ENCODE results near the gene ERBB4. TPM values are rescaled to one million over a fixed set of nuclear protein-coding genes. Genes with fewer than 3 reads are reported as not detected.

ERBB4 gene
- total RNA-seq, 1 donor from 2014 or later: 1.2 TPM

DNA sequence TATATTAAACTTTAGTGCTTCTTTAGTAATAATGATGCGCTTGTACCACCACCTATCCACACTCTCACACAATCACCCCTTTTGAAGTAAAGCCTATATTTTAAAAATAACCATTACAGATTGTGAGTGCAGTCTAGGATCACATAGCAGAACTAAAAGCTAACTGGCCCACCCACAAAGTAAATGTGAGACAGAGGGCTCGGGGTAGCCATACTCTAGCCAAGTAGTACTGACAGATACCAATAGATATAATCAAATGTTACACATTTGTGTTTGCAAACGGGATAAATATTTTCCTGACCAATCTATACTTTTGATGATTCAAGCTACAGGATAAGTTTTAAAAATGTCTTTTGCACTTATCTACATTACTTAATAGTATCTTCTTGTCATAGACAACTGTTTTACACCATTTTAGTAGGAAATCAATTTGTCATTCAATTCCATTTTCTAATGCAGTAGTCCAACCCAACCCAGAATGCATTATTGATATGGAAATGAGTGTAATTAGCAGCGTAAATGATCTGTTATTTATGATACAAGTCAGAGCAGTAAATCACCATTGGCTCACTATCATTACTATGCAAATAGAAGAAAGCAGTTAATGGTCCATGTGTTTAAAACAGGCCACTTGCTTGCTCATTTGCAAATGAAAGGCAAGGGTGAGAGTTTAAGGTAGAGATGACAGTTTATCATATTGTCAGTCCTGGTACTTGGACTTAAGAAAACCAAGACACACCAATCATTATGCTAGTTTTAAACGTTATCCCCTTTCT is 111.8 kb downstream of the ERBB4 start:
- no peaks in the 10 kb centered on the region for H3K79me2 ChIP-seq (ENCODE audit: insufficient read depth, low read length)
- Mint-ChIP-seq H3K9me3 (ENCODE audit: unreplicated experiment) (peaks cover 1% of the 10 kb centered on the region), H3K27me3 (ENCODE audit: low read depth, unreplicated experiment) (no peaks in the 10 kb centered on the region), H3K36me3 (ENCODE audit: low read depth, unreplicated experiment) (no peaks in the 10 kb centered on the region), H3K27ac (ENCODE audit: unreplicated experiment) (no peak overlapping the region), H3K4me3 (ENCODE audit: unreplicated experiment) (no peak overlapping the region), H3K4me1 (ENCODE audit: low read depth, unreplicated experiment) (peaks cover 3% of the 10 kb centered on the region)
- H2AFZ ChIP-seq (ENCODE audit: low read depth, low read length): no peak overlapping the region
- H3K27ac ChIP-seq (ENCODE audit: low read depth, low read length): no peak overlapping the region
- H3K9me3 ChIP-seq (ENCODE audit: insufficient read depth, low read depth, low read length): no peaks in the 10 kb centered on the region
- H3K27me3 ChIP-seq (ENCODE audit: insufficient read depth, low read length): no peaks in the 10 kb centered on the region
- H3K4me3 ChIP-seq (ENCODE audit: insufficient read depth, low read depth, low read length): no peak overlapping the region
- H3K4me1 ChIP-seq (ENCODE audit: insufficient read depth, low read length): no peaks in the 10 kb centered on the region
- TF ChIP-seq EZH2 (IDR thresholded peaks at IDR 0.05; ENCODE audit: insufficient read depth, low read length): no peak
- TF ChIP-seq, protein P1, sequence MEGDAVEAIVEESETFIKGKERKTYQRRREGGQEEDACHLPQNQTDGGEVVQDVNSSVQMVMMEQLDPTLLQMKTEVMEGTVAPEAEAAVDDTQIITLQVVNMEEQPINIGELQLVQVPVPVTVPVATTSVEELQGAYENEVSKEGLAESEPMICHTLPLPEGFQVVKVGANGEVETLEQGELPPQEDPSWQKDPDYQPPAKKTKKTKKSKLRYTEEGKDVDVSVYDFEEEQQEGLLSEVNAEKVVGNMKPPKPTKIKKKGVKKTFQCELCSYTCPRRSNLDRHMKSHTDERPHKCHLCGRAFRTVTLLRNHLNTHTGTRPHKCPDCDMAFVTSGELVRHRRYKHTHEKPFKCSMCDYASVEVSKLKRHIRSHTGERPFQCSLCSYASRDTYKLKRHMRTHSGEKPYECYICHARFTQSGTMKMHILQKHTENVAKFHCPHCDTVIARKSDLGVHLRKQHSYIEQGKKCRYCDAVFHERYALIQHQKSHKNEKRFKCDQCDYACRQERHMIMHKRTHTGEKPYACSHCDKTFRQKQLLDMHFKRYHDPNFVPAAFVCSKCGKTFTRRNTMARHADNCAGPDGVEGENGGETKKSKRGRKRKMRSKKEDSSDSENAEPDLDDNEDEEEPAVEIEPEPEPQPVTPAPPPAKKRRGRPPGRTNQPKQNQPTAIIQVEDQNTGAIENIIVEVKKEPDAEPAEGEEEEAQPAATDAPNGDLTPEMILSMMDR (IDR thresholded peaks at IDR 0.05; ENCODE audit: insufficient read depth, low read depth, low read length): no peak
- H4K20me1 ChIP-seq (ENCODE audit: insufficient read depth, low read length): no peaks in the 10 kb centered on the region
- H3K9ac ChIP-seq (ENCODE audit: low read length): no peak overlapping the region
- DNase-seq (ENCODE audit: low read depth) (no peak), FAIRE-seq (no peak)
- H3K4me2 ChIP-seq (ENCODE audit: low read length): no peak overlapping the region
- H3K36me3 ChIP-seq (ENCODE audit: insufficient read depth, low read length): no peaks in the 10 kb centered on the region

DNA sequence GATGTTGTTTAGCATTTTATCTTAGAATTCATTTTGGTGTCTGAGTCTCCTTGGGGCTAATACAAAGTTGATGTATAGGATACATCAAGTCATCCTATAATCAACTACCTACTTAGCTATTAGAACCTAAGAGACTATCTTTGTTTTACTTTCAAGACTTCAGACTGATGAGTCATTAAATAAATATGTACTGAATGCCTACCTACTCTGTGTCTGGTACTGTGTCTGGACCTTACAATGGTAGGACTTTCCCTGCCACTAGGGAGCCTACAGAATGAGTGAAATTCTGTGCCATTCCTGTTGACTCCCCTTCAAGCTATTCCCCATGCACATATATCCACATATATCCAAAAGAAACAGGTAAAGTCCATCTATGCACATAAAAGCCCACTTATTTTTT is 114.5 kb downstream of the ERBB4 start:
- Mint-ChIP-seq H3K4me3 (ENCODE audit: unreplicated experiment) (no peak overlapping the region), H3K27me3 (ENCODE audit: low read depth, unreplicated experiment) (no peaks in the 10 kb centered on the region), H3K27ac (ENCODE audit: unreplicated experiment) (no peak overlapping the region), H3K36me3 (ENCODE audit: low read depth, unreplicated experiment) (no peaks in the 10 kb centered on the region), H3K4me1 (ENCODE audit: low read depth, unreplicated experiment) (peaks cover 2% of the 10 kb centered on the region), H3K9me3 (ENCODE audit: unreplicated experiment) (peaks cover 1% of the 10 kb centered on the region)
- FAIRE-seq (no peak), DNase-seq (ENCODE audit: low read depth) (no peak)
- Histone ChIP-seq H3K27me3 (ENCODE audit: insufficient read depth, low read length) (no peaks in the 10 kb centered on the region), H2AFZ (ENCODE audit: low read depth, low read length) (no peak overlapping the region), H3K4me2 (ENCODE audit: low read length) (no peak overlapping the region), H3K9me3 (ENCODE audit: insufficient read depth, low read depth, low read length) (no peaks in the 10 kb centered on the region), H3K27ac (ENCODE audit: low read depth, low read length) (no peak overlapping the region), H4K20me1 (ENCODE audit: insufficient read depth, low read length) (no peaks in the 10 kb centered on the region), H3K79me2 (ENCODE audit: insufficient read depth, low read length) (no peaks in the 10 kb centered on the region), H3K4me3 (ENCODE audit: insufficient read depth, low read depth, low read length) (no peak overlapping the region), H3K36me3 (ENCODE audit: insufficient read depth, low read length) (no peaks in the 10 kb centered on the region), H3K9ac (ENCODE audit: low read length) (no peak overlapping the region), H3K4me1 (ENCODE audit: insufficient read depth, low read length) (no peaks in the 10 kb centered on the region)
- TF ChIP-seq EZH2 (IDR thresholded peaks at IDR 0.05; ENCODE audit: insufficient read depth, low read length): no peak
- TF ChIP-seq, protein P1 (IDR thresholded peaks at IDR 0.05; ENCODE audit: insufficient read depth, low read depth, low read length): no peak

DNA sequence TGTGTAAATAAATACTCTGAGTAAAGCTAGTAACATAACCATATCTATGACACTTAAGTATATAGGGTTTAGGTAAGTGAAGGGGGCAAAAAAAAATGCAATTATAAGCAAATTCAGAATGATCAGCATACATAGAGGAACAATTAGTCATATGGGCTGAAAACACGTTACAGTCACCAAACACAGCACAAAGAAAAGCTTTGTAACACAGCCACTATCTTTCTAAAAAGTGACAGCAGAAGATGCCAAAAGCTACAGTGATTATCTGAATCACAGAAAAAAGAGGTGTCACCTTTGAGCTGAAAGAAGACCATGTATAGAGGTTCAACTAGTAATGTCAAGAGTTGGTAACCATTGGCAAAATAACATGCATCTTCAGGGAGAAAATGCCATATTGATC is 115.5 kb downstream of the ERBB4 start:
- Histone ChIP-seq H4K20me1 (ENCODE audit: insufficient read depth, low read length) (no peaks in the 10 kb centered on the region), H2AFZ (ENCODE audit: low read depth, low read length) (no peak overlapping the region), H3K9ac (ENCODE audit: low read length) (no peak overlapping the region), H3K9me3 (ENCODE audit: insufficient read depth, low read depth, low read length) (no peaks in the 10 kb centered on the region), H3K27ac (ENCODE audit: low read depth, low read length) (no peak overlapping the region), H3K4me3 (ENCODE audit: insufficient read depth, low read depth, low read length) (no peak overlapping the region), H3K36me3 (ENCODE audit: insufficient read depth, low read length) (no peaks in the 10 kb centered on the region), H3K4me2 (ENCODE audit: low read length) (no peak overlapping the region), H3K4me1 (ENCODE audit: insufficient read depth, low read length) (no peaks in the 10 kb centered on the region), H3K27me3 (ENCODE audit: insufficient read depth, low read length) (no peaks in the 10 kb centered on the region), H3K79me2 (ENCODE audit: insufficient read depth, low read length) (no peaks in the 10 kb centered on the region)
- Mint-ChIP-seq H3K4me1 (ENCODE audit: low read depth, unreplicated experiment) (no peaks in the 10 kb centered on the region), H3K27ac (ENCODE audit: unreplicated experiment) (no peak overlapping the region), H3K4me3 (ENCODE audit: unreplicated experiment) (no peak overlapping the region), H3K36me3 (ENCODE audit: low read depth, unreplicated experiment) (no peaks in the 10 kb centered on the region), H3K9me3 (ENCODE audit: unreplicated experiment) (peaks cover 1% of the 10 kb centered on the region), H3K27me3 (ENCODE audit: low read depth, unreplicated experiment) (no peaks in the 10 kb centered on the region)
- no peak for TF ChIP-seq EZH2 (IDR thresholded peaks at IDR 0.05; ENCODE audit: insufficient read depth, low read length)
- TF ChIP-seq, protein P1 (IDR thresholded peaks at IDR 0.05; ENCODE audit: insufficient read depth, low read depth, low read length): no peak
- FAIRE-seq (no peak), DNase-seq (ENCODE audit: low read depth) (no peak)

All from astrocyte (in vitro differentiated cells and primary cell).